GM12874 (cell line): Measurements from ENCODE around the gene RSAD1.

Source experiments
- CTCF ChIP-seq: IDR thresholded peaks from 2 replicates; pipeline ENCODE4 v1.5.1; 2011; ENCODE audit warnings: low read depth, mild to moderate bottlenecking, control low read depth, low read length, moderate library complexity; ENCODE audit not compliant: insufficient read depth

Gene RSAD1

GRCh38 chr17:50514936-50515702 is 36.5 kb downstream of the RSAD1 start:
- TF ChIP-seq CTCF, result no peak

- TF ChIP-seq CTCF, result no peak
Measured at GRCh38 chr17:50517011-50517410, 38.4 kb downstream of the RSAD1 start.

- TF ChIP-seq CTCF, result no peak
Measured at GRCh38 chr17:50517504-50518383, 39.1 kb downstream of the RSAD1 start.

- no peak for TF ChIP-seq CTCF
Measured at GRCh38 chr17:50518384-50519023, 39.8 kb downstream of the RSAD1 start.

GRCh38 chr17:50519141-50519834 is 40.6 kb downstream of the RSAD1 start:
- TF ChIP-seq CTCF, result no peak

GRCh38 chr17:50520483-50520882 is 41.8 kb downstream of the RSAD1 start:
- TF ChIP-seq CTCF, result no peak
